GM06990 (cell line): ENCODE measurements around the gene CLEC4G.

ENCODE experiments used
- DNase-seq: peaks from one replicate; pipeline ENCODE4 v3.0.0-alpha.2; 2011; ENCODE audit not compliant: insufficient read length; ENCODE audit errors: extremely low read depth
- H3K27me3 ChIP-seq: replicated peaks from 2 replicates; pipeline ENCODE4 v1.6.0; 2011; ENCODE audit warnings: low read length; ENCODE audit not compliant: control insufficient read depth, insufficient read depth
- H3K36me3 ChIP-seq: 2 replicates; pipeline ENCODE4 v1.5.1; 2011; ENCODE audit warnings: low read length; ENCODE audit not compliant: control insufficient read depth, insufficient read depth
- H3K4me3 ChIP-seq: replicated peaks from 2 replicates; pipeline ENCODE4 v1.5.1; 2011; ENCODE audit warnings: low read depth, mild to moderate bottlenecking, control low read depth, low read length
- TF ChIP-seq, protein P1 (sequence below): IDR thresholded peaks from 2 replicates; pipeline ENCODE4 v1.5.1; 2011; ENCODE audit warnings: low read length, control low read depth, mild to moderate bottlenecking, inconsistent platforms; ENCODE audit not compliant: insufficient read depth, poor library complexity, severe bottlenecking

The CLEC4G gene

DNA sequence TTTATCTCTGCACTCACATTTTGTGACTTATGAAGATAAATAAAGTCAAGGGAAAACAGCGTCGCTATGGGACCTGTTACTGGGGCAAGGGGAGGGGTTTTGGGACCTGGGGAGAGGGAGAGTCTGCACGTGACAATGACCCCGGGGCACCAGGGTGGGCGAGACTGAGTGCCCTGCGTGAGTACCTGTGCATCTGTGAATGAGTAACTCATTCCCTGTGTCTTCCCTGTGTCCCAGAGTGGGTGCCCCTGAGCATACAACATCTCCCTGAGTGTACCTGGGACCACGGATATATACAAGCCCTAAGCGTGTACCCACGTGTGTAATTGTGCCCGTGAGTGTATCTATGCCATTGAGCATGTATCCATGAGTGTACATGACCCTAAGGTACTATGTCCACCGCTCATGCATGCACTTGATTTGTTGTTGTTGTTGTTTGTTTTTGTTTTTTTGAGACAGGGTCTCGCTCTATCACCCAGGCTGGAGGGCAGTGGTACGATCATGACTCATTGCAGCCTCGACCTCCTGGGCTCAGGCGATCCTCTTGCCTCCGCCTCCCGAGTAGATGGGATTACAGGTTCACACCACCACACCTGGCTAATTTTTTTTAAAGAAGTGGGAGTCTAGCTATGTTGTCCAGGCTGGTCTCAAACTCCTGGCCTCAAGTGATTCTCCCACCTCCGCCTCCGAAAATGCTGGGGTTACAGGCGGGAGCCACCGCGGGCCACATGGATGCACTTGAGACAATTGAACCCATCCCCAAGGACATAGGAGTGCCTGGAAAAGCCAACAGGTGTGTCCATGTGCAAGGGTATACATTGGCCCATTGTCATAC, 51.9 kb downstream of the CLEC4G start:
- DNase-seq = no peak

DNA sequence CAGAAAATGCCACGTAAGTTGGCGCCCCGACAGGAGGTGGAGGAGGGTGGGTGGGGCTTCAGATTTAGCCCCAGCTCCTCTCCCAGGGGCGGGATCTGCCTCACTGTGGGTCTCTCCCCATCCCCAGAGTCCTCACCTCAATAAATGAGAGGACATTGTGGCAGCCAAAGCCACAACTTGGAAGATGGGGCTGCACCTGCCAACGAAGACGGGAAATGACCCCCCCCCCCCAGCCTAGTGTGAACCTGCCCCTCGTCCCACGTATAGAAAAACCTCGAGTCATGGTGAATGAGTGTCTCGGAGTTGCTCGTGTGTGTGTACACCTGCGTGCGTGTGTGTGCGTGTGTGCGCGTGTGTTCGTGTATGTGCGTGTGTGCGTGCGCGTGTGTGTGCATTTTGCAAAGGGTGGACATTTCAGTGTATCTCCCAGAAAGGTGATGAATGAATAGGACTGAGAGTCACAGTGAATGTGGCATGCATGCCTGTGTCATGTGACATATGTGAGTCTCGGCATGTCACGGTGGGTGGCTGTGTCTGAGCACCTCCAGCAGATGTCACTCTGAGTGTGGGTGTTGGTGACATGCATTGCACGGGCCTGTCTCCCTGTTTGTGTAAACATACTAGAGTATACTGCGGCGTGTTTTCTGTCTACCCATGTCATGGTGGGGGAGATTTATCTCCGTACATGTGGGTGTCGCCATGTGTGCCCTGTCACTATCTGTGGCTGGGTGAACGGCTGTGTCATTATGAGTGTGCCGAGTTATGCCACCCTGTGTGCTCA, 52.7 kb downstream of the CLEC4G start:
- Histone ChIP-seq H3K36me3 (peaks cover 8% of the 10 kb centered on the region), H3K27me3 (no peaks in the 10 kb centered on the region), H3K4me3 (no peak overlapping the region)
- peak; percentile 60 for DNase-seq
- TF ChIP-seq, protein P1, sequence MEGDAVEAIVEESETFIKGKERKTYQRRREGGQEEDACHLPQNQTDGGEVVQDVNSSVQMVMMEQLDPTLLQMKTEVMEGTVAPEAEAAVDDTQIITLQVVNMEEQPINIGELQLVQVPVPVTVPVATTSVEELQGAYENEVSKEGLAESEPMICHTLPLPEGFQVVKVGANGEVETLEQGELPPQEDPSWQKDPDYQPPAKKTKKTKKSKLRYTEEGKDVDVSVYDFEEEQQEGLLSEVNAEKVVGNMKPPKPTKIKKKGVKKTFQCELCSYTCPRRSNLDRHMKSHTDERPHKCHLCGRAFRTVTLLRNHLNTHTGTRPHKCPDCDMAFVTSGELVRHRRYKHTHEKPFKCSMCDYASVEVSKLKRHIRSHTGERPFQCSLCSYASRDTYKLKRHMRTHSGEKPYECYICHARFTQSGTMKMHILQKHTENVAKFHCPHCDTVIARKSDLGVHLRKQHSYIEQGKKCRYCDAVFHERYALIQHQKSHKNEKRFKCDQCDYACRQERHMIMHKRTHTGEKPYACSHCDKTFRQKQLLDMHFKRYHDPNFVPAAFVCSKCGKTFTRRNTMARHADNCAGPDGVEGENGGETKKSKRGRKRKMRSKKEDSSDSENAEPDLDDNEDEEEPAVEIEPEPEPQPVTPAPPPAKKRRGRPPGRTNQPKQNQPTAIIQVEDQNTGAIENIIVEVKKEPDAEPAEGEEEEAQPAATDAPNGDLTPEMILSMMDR = peak; percentile 72

More for the DNA sequence above, 51.9 kb downstream of the CLEC4G start:
- Histone ChIP-seq H3K27me3 (no peaks in the 10 kb centered on the region), H3K4me3 (peak overlapping the region; percentile 94), H3K36me3 (peaks cover 8% of the 10 kb centered on the region)
- TF ChIP-seq, protein P1 = no peak
